ENCODE measurements around the gene GPN2. TPM values are rescaled to one million over a fixed set of nuclear protein-coding genes. Genes with fewer than 3 reads are reported as not detected.

Gene GPN2
- total RNA-seq, 1 experiment from 2014 or later: 32.0 TPM

- ChIA-PET CTCF (no interaction called here), POLR2A (no interaction called here)
- TF ChIP-seq, protein P1, sequence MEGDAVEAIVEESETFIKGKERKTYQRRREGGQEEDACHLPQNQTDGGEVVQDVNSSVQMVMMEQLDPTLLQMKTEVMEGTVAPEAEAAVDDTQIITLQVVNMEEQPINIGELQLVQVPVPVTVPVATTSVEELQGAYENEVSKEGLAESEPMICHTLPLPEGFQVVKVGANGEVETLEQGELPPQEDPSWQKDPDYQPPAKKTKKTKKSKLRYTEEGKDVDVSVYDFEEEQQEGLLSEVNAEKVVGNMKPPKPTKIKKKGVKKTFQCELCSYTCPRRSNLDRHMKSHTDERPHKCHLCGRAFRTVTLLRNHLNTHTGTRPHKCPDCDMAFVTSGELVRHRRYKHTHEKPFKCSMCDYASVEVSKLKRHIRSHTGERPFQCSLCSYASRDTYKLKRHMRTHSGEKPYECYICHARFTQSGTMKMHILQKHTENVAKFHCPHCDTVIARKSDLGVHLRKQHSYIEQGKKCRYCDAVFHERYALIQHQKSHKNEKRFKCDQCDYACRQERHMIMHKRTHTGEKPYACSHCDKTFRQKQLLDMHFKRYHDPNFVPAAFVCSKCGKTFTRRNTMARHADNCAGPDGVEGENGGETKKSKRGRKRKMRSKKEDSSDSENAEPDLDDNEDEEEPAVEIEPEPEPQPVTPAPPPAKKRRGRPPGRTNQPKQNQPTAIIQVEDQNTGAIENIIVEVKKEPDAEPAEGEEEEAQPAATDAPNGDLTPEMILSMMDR (IDR thresholded peaks at IDR 0.05; ENCODE audit: insufficient read depth in 1 of 2, low read depth in 1 of 2, low read length in 1 of 2, severe bottlenecking in 1 of 2, unreplicated experiment in 1 of 2): no peak
- BruUV-seq (replicated peaks): no TSS peak
- H3K36me3 ChIP-seq (ENCODE audit: control insufficient read depth, insufficient read depth, low read length): no peaks in the 10 kb centered on the region
- H3K27me3 ChIP-seq (replicated peaks; ENCODE audit: control insufficient read depth, insufficient read depth, low read length): no peaks in the 10 kb centered on the region
- H3K27ac Mint-ChIP-seq (ENCODE audit: unreplicated experiment): no peak overlapping the region
- H3K36me3 Mint-ChIP-seq (ENCODE audit: insufficient read depth, unreplicated experiment): peaks cover 57% of the 10 kb centered on the region
- H3K9me3 Mint-ChIP-seq (ENCODE audit: unreplicated experiment): no peaks in the 10 kb centered on the region
- H3K9me3 ChIP-seq: no peaks in the 10 kb centered on the region
- intact Hi-C loops (cut with micrococcal nuclease; ENCODE audit: unreplicated experiment): no loop called here
- H3K4me1 Mint-ChIP-seq (ENCODE audit: low read depth, unreplicated experiment): no peaks in the 10 kb centered on the region
- no peak overlapping the region for H3K4me3 ChIP-seq (ENCODE audit: low read depth, low read length)
- no peak overlapping the region for H3K4me3 Mint-ChIP-seq (ENCODE audit: unreplicated experiment)
- no peaks in the 10 kb centered on the region for H3K27me3 Mint-ChIP-seq (ENCODE audit: insufficient read depth, unreplicated experiment)
- no peak for DNase-seq
- no peaks in the 10 kb centered on the region for H3K4me1 ChIP-seq
Measured at GRCh38 chr1:26936823-26937222, 46.7 kb upstream of the GPN2 start.

DNA sequence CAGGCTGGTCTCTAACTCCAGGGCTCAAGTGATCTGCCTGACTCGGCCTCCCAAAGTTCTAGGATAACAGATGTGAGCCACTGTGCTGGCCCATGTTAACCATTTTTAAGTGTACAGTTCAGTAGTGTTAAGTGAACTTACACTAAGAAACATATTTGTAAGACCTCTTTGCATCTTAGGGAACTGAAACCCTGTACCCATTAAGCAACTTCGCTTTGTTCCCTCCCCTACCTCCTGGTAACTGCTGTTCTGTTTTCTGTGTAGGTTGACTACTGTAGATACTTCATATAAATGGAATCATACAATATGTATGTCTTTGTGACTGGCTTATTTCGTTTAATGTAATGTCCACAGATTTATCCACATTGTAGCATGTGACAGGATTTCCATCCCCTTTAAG lies 42.4 kb upstream of the GPN2 start:
- no peak overlapping the region for H3K4me3 ChIP-seq (ENCODE audit: low read depth, low read length)
- peaks cover 42% of the 10 kb centered on the region for H3K36me3 Mint-ChIP-seq (ENCODE audit: insufficient read depth, unreplicated experiment)
- H3K36me3 ChIP-seq (ENCODE audit: control insufficient read depth, insufficient read depth, low read length): no peaks in the 10 kb centered on the region
- intact Hi-C loops (cut with micrococcal nuclease; ENCODE audit: unreplicated experiment): no loop called here
- TF ChIP-seq, protein P1 (IDR thresholded peaks at IDR 0.05; ENCODE audit: insufficient read depth in 1 of 2, low read depth in 1 of 2, low read length in 1 of 2, severe bottlenecking in 1 of 2, unreplicated experiment in 1 of 2): no peak
- CTCF ChIA-PET: no interaction called here
- H3K27ac Mint-ChIP-seq (ENCODE audit: unreplicated experiment): no peak overlapping the region
- no peaks in the 10 kb centered on the region for H3K4me1 Mint-ChIP-seq (ENCODE audit: low read depth, unreplicated experiment)
- H3K27me3 ChIP-seq (replicated peaks; ENCODE audit: control insufficient read depth, insufficient read depth, low read length): no peaks in the 10 kb centered on the region
- BruUV-seq (replicated peaks): no TSS peak
- no peak overlapping the region for H3K4me3 Mint-ChIP-seq (ENCODE audit: unreplicated experiment)
- POLR2A ChIA-PET: interaction anchor here (0.9 kb wide), 1 partner anchor 38 kb away, joined by 6 read pairs; no protein-coding TSS in a partner anchor
- H3K4me1 ChIP-seq: no peaks in the 10 kb centered on the region
- DNase-seq: no peak
- H3K9me3 Mint-ChIP-seq (ENCODE audit: unreplicated experiment): no peaks in the 10 kb centered on the region
- H3K9me3 ChIP-seq: no peaks in the 10 kb centered on the region
- no peaks in the 10 kb centered on the region for H3K27me3 Mint-ChIP-seq (ENCODE audit: insufficient read depth, unreplicated experiment)

DNA sequence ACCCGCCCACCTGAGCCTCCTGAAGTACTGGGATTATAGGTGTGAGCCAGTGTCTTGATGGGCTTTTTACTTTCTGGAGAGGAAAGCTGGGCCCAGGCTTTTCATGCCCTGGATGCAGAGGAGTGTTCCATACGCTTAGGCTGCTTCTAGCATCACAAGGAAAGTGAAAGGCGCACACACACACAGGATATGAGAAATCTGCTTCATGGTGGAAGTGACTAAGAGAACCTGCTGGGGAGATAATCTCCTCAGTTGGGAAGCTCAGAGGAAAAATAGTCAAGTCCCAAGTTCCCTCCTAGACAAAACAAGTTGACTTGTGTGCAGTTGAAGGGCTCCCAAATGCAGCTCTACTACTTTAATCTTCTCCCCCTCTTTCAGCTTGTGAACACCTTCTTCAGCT lies 33.6 kb upstream of the GPN2 start:
- H3K27ac Mint-ChIP-seq (ENCODE audit: unreplicated experiment): no peak overlapping the region
- H3K36me3 Mint-ChIP-seq (ENCODE audit: insufficient read depth, unreplicated experiment): peaks cover 46% of the 10 kb centered on the region

More for the DNA sequence above, 33.6 kb upstream of the GPN2 start:
- Mint-ChIP-seq H3K4me1 (ENCODE audit: low read depth, unreplicated experiment) (peaks cover 7% of the 10 kb centered on the region), H3K4me3 (ENCODE audit: unreplicated experiment) (peak overlapping the region; percentile 97), H3K9me3 (ENCODE audit: unreplicated experiment) (no peaks in the 10 kb centered on the region), H3K27me3 (ENCODE audit: insufficient read depth, unreplicated experiment) (no peaks in the 10 kb centered on the region)
- intact Hi-C loops (cut with micrococcal nuclease; ENCODE audit: unreplicated experiment): no loop called here
- ChIA-PET POLR2A (interaction anchor here (0.5 kb wide), 1 partner anchor 90 kb away, joined by 4 read pairs; no protein-coding TSS in a partner anchor), CTCF (interaction anchor here (1.2 kb wide), 1 partner anchor 10 kb away, joined by 4 read pairs; the partner anchor contains the start of gene NR0B2)
- Histone ChIP-seq H3K4me3 (ENCODE audit: low read depth, low read length) (no peak overlapping the region), H3K27me3 (replicated peaks; ENCODE audit: control insufficient read depth, insufficient read depth, low read length) (no peaks in the 10 kb centered on the region), H3K9me3 (no peaks in the 10 kb centered on the region), H3K4me1 (peaks cover 12% of the 10 kb centered on the region), H3K36me3 (ENCODE audit: control insufficient read depth, insufficient read depth, low read length) (peaks cover 2% of the 10 kb centered on the region; the same call in 1 of the 2 replicates)
- no peak for DNase-seq
- TF ChIP-seq, protein P1 (IDR thresholded peaks at IDR 0.05; ENCODE audit: insufficient read depth in 1 of 2, low read depth in 1 of 2, low read length in 1 of 2, severe bottlenecking in 1 of 2, unreplicated experiment in 1 of 2): no peak
- BruUV-seq (replicated peaks): no TSS peak
